Posterior cingulate gyrus (tissue), 11 donors: ENCODE results near the gene GLS.
A peak's percentile ranks its signal among the peaks of the same experiment; 100 is the strongest.
"Not testable (repeated sequence)": the region's sequence is repeated elsewhere in the genome, so short reads cannot be mapped to it uniquely, and the experiment has no call there.

Source experiments
- DNase-seq, 10 donors: peaks; one replicate each; pipeline versions ENCODE4 v3.0.0 to v3.0.0-alpha.2; 2020 to 2021; ENCODE audit warnings: mixed read lengths in 3 of 10
- intact Hi-C: fragments of 100-400 bp; cut with DNase I; formaldehyde crosslinking; loops from one replicate; pipeline ENCODE4 v1.15.1; 2023

GLS gene

GRCh38 chr2:190854726-190855125 is 25.9 kb upstream of the GLS start:
- intact Hi-C loops, result no loop called here
- no peak for DNase-seq

- intact Hi-C loops, result no loop called here
- no peak for DNase-seq
Measured at GRCh38 chr2:190855245-190855644, 25.4 kb upstream of the GLS start.

GRCh38 chr2:190856985-190857384 is 23.6 kb upstream of the GLS start:
- no peak for DNase-seq
- intact Hi-C loops, result no loop called here

GRCh38 chr2:190858817-190859216 is 21.8 kb upstream of the GLS start:
- intact Hi-C loops, result no loop called here
- DNase-seq, result no peak

- intact Hi-C loops, result no loop called here
- no peak for DNase-seq
Measured at GRCh38 chr2:190859347-190860297, 21.0 kb upstream of the GLS start.

GRCh38 chr2:190860985-190861680 is 19.5 kb upstream of the GLS start:
- intact Hi-C loops, result no loop called here
- no peak for DNase-seq

GRCh38 chr2:190862128-190862527 is 18.5 kb upstream of the GLS start:
- intact Hi-C loops, DNase-seq: not testable (repeated sequence)

GRCh38 chr2:190862571-190862991 is 18.0 kb upstream of the GLS start:
- DNase-seq, result no peak
- intact Hi-C loops, result no loop called here

- no peak for DNase-seq
- intact Hi-C loops, result no loop called here
Measured at GRCh38 chr2:190863946-190864345, 16.7 kb upstream of the GLS start.

- intact Hi-C loops, result no loop called here
Measured at GRCh38 chr2:190864375-190864774, 16.2 kb upstream of the GLS start.

GRCh38 chr2:190867212-190867611 is 13.4 kb upstream of the GLS start:
- no peak for DNase-seq
- intact Hi-C loops, result no loop called here

More at GRCh38 chr2:190864375-190864774, 16.2 kb upstream of the GLS start:
- no peak for DNase-seq

GRCh38 chr2:190867832-190868231 is 12.8 kb upstream of the GLS start:
- no peak for DNase-seq
- intact Hi-C loops, result no loop called here

- intact Hi-C loops, result no loop called here
- DNase-seq, result no peak
Measured at GRCh38 chr2:190869721-190870120, 10.9 kb upstream of the GLS start.

GRCh38 chr2:190873451-190873850 is 7.2 kb upstream of the GLS start:
- DNase-seq, intact Hi-C loops: not testable (repeated sequence)

- DNase-seq, result no peak
- intact Hi-C loops, result no loop called here
Measured at GRCh38 chr2:190875891-190876290, 4.7 kb upstream of the GLS start.

- no peak for DNase-seq
Measured at GRCh38 chr2:190876631-190877030, 4.0 kb upstream of the GLS start.

GRCh38 chr2:190877436-190877835 is 3.2 kb upstream of the GLS start:
- intact Hi-C loops, result no loop called here
- DNase-seq, result no peak

More at GRCh38 chr2:190876631-190877030, 4.0 kb upstream of the GLS start:
- intact Hi-C loops, result no loop called here

- DNase-seq, result peak in 1 of 10 donors; percentile 71
- intact Hi-C loops, result loop anchor here (1.0 kb wide), 1 partner anchor 140 kb away; no protein-coding TSS in a partner anchor
Measured at GRCh38 chr2:190879474-190880377, 895 bp upstream of the GLS start.

- peak in 4 of 10 donors; percentile 29 to 92 (median 58) for DNase-seq
- intact Hi-C loops, result no loop called here
Measured at GRCh38 chr2:190881084-190881597, 520 bp downstream of the GLS start.
